DND-41 (cell line): Measurements from ENCODE around the gene CLIC5.

Source experiments
- EZH2 ChIP-seq: IDR thresholded peaks from 3 replicates; pipeline ENCODE4 v1.6.1; 2012; ENCODE audit warnings: borderline replicate concordance, low read depth, mild to moderate bottlenecking, moderate library complexity, low read length, inconsistent platforms; ENCODE audit not compliant: severe bottlenecking
- TF ChIP-seq, protein P1 (sequence below): IDR thresholded peaks from 2 replicates; pipeline ENCODE4 v1.5.1; 2012; ENCODE audit warnings: borderline replicate concordance, low read length, moderate library complexity, mild to moderate bottlenecking; ENCODE audit not compliant: poor library complexity, severe bottlenecking; ENCODE audit errors: extremely low read depth

DNA sequence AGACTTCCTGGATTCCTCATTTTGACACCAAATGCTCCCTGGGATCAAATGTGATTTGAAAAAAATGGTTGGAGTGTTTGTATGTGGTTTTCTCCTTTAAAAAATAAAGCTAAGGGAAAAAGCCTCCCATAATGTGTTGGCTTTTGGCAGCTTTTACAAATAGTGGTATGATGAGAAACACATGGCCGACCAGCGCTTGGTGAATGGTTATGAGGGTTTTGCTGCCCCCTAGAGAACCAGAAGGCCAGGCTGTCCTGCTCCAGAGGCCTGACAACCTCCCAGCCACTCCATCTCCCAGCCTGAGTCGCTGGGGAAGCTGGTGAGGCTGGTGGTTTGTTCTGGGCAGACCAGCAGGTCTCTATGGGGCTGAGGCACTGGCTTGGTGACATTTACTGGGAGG lies 69.3 kb downstream of the CLIC5 start:
- TF ChIP-seq, protein P1, sequence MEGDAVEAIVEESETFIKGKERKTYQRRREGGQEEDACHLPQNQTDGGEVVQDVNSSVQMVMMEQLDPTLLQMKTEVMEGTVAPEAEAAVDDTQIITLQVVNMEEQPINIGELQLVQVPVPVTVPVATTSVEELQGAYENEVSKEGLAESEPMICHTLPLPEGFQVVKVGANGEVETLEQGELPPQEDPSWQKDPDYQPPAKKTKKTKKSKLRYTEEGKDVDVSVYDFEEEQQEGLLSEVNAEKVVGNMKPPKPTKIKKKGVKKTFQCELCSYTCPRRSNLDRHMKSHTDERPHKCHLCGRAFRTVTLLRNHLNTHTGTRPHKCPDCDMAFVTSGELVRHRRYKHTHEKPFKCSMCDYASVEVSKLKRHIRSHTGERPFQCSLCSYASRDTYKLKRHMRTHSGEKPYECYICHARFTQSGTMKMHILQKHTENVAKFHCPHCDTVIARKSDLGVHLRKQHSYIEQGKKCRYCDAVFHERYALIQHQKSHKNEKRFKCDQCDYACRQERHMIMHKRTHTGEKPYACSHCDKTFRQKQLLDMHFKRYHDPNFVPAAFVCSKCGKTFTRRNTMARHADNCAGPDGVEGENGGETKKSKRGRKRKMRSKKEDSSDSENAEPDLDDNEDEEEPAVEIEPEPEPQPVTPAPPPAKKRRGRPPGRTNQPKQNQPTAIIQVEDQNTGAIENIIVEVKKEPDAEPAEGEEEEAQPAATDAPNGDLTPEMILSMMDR = peak; percentile 47
- no peak for TF ChIP-seq EZH2
